Esophagus mucosa (tissue), 1 donor: ENCODE results near the gene CCDC51. TPM values are rescaled to one million over a fixed set of nuclear protein-coding genes. Genes with fewer than 3 reads are reported as not detected.
"Not testable (repeated sequence)": the region's sequence is repeated elsewhere in the genome, so short reads cannot be mapped to it uniquely, and the experiment has no call there.

ENCODE experiments used
- ATAC-seq: fragments of 200-7000 bp; cut with Tn5 transposase; one replicate; pipeline ENCODE4 v1.9.1; 2020
- total RNA-seq: library from RNA; stranded (reverse); gene quantifications from one replicate; pipeline ENCODE4 v1.2.4, GENCODE V29; 2023
- donor health status: DM: yes; HTN: yes; CAD: no.

Gene CCDC51
- total RNA-seq, 1 donor from 2014 or later: 15.3 TPM

- ATAC-seq: no peak
These were observed 33.9 kb downstream of the CCDC51 start for GRCh38 chr3:48405971-48406370.

- ATAC-seq: peak; percentile 26
These were observed 34.5 kb downstream of the CCDC51 start for GRCh38 chr3:48405343-48405881.

GRCh38 chr3:48404440-48405342, 35.2 kb downstream of the CCDC51 start:
- no peak for ATAC-seq

GRCh38 chr3:48403533-48404439, 36.1 kb downstream of the CCDC51 start:
- no peak for ATAC-seq

GRCh38 chr3:48402907-48403306, 37.0 kb downstream of the CCDC51 start:
- no peak for ATAC-seq

GRCh38 chr3:48402281-48402732, 37.6 kb downstream of the CCDC51 start:
- ATAC-seq: peak; percentile 75

- ATAC-seq: not testable (repeated sequence)
These were observed 38.5 kb downstream of the CCDC51 start for GRCh38 chr3:48401434-48401901.

GRCh38 chr3:48400824-48401433, 39.0 kb downstream of the CCDC51 start:
- peak; percentile 39 for ATAC-seq

GRCh38 chr3:48399387-48400172, 40.3 kb downstream of the CCDC51 start:
- peak; percentile 69 for ATAC-seq

- no peak for ATAC-seq
These were observed 41.1 kb downstream of the CCDC51 start for GRCh38 chr3:48398701-48399386.

GRCh38 chr3:48397767-48398681, 41.9 kb downstream of the CCDC51 start:
- ATAC-seq: peak; percentile 5

- ATAC-seq: no peak
These were observed 44.2 kb downstream of the CCDC51 start for GRCh38 chr3:48395714-48396113.

- ATAC-seq: no peak
These were observed 45.5 kb downstream of the CCDC51 start for GRCh38 chr3:48394391-48394790.

GRCh38 chr3:48388966-48389365, 51.0 kb downstream of the CCDC51 start:
- ATAC-seq: no peak

- ATAC-seq: no peak
These were observed 52.3 kb downstream of the CCDC51 start for GRCh38 chr3:48387634-48388033.
